HepG2 (cell line): ENCODE results near the gene ANKRD49. TPM values are rescaled to one million over a fixed set of nuclear protein-coding genes. Genes with fewer than 3 reads are reported as not detected.

Source experiments
- CBX1 ChIP-seq: IDR thresholded peaks from one replicate; pipeline ENCODE4 v1.6.1; 2016; ENCODE audit warnings: antibody characterized with exemption, low read depth
- EEA1 ChIP-seq: sonication (generic); formaldehyde crosslinking; IDR thresholded peaks from 2 replicates; pipeline ENCODE4 v1.5.1; 2020; ENCODE audit warnings: mild to moderate bottlenecking, missing genetic modification reagents, borderline replicate concordance
- ESRRA ChIP-seq: sonication (generic); formaldehyde crosslinking; IDR thresholded peaks from 2 replicates; pipeline ENCODE4 v1.5.1; 2020; ENCODE audit warnings: mild to moderate bottlenecking, low read depth, missing genetic modification reagents
- EZH2 ChIP-seq: conservative IDR thresholded peaks from 2 replicates; pipeline ENCODE4 v1.6.1; 2012; ENCODE audit warnings: mild to moderate bottlenecking, low read depth, low read length, moderate library complexity
- FOXA3 ChIP-seq: IDR thresholded peaks from 2 replicates; pipeline ENCODE4 v1.6.1; 2016; ENCODE audit warnings: missing genetic modification reagents, missing compliant biosample characterization
- FOXJ3 ChIP-seq: sonication (generic); formaldehyde crosslinking; IDR thresholded peaks from 2 replicates; pipeline ENCODE4 v1.4.0; 2020; ENCODE audit warnings: missing genetic modification reagents, mild to moderate bottlenecking, borderline replicate concordance
- HDAC2 ChIP-seq: sonication (generic); formaldehyde crosslinking; IDR thresholded peaks from 2 replicates; pipeline ENCODE4 v1.4.0; 2020; ENCODE audit warnings: missing genetic modification reagents
- HOXA5 ChIP-seq: sonication (generic); formaldehyde crosslinking; IDR thresholded peaks from 2 replicates; pipeline ENCODE4 v1.4.0; 2020; ENCODE audit warnings: missing genetic modification reagents
- RXRA ChIP-seq: sonication (generic); formaldehyde crosslinking; IDR thresholded peaks from 2 replicates; pipeline ENCODE4 v1.5.1; 2020; ENCODE audit warnings: missing genetic modification reagents
- ZC3H13 ChIP-seq: sonication (generic); formaldehyde crosslinking; IDR thresholded peaks from 2 replicates; pipeline ENCODE4 v1.8.1; 2023; ENCODE audit warnings: mild to moderate bottlenecking, missing genetic modification reagents, moderate library complexity
- ZFP1 ChIP-seq: IDR thresholded peaks from 2 replicates; pipeline ENCODE4 v1.6.1; 2016
- ZNF17 ChIP-seq: sonication (generic); formaldehyde crosslinking; IDR thresholded peaks from 2 replicates; pipeline ENCODE4 v1.5.0; 2020; ENCODE audit warnings: mild to moderate bottlenecking, missing genetic modification reagents
- ZNF431 ChIP-seq: sonication (generic); formaldehyde crosslinking; IDR thresholded peaks from 2 replicates; pipeline ENCODE4 v1.9.0; 2022; ENCODE audit warnings: missing genetic modification reagents, low read depth, mild to moderate bottlenecking, borderline replicate concordance
- ZNF468 ChIP-seq: sonication (generic); formaldehyde crosslinking; IDR thresholded peaks from 2 replicates; pipeline ENCODE4 v1.8.0; 2022; ENCODE audit warnings: mild to moderate bottlenecking, moderate library complexity, missing genetic modification reagents
- ZNF672 ChIP-seq: sonication (generic); formaldehyde crosslinking; IDR thresholded peaks from 2 replicates; pipeline ENCODE4 v1.8.1; 2022; ENCODE audit warnings: missing genetic modification reagents
- ZNF746 ChIP-seq: sonication (generic); formaldehyde crosslinking; IDR thresholded peaks from 2 replicates; pipeline ENCODE4 v1.8.0; 2022; ENCODE audit warnings: mild to moderate bottlenecking, missing genetic modification reagents
- polyA plus RNA-seq, 8 experiments: library from polyadenylated mRNA; depleted of rRNA in 3 of 8; stranded (reverse) in 7 of 8; unstranded in 1 of 8; fragments of >200 nt; fragmentation: Illumina TruSeq in 4 of 8; extraction: Trizol in 4 of 8; gene quantifications; 2 replicates each; pipeline versions ENCODE4 v1.2.1 to v1.2.3, GENCODE V29; 2011 to 2016; ENCODE audit warnings: low read depth in 4 of 8, missing spikeins in 1 of 8, mixed read lengths in 1 of 8; ENCODE audit not compliant: insufficient read depth in 1 of 8
- total RNA-seq, 5 experiments: library from RNA; depleted of rRNA; stranded (reverse); fragments of >200 nt; fragmentation: Illumina TruSeq; extraction: Trizol; gene quantifications; 2 replicates each; pipeline ENCODE4 v1.2.3, GENCODE V29; 2016; ENCODE audit warnings: low read depth in 1 of 5
- TF ChIP-seq, protein P1 (sequence below): sonication (generic); formaldehyde crosslinking; IDR thresholded peaks from 2 replicates; pipeline ENCODE4 v1.4.0; 2020; ENCODE audit warnings: missing genetic modification reagents, borderline replicate concordance
- TF ChIP-seq, protein P2 (sequence below): sonication (generic); formaldehyde crosslinking; IDR thresholded peaks from 2 replicates; pipeline ENCODE4 v1.4.0; 2020; ENCODE audit warnings: mild to moderate bottlenecking, missing genetic modification reagents
- TF ChIP-seq, protein P3 (sequence below): sonication (generic); formaldehyde crosslinking; IDR thresholded peaks from 2 replicates; pipeline ENCODE4 v1.5.0; 2020; ENCODE audit warnings: missing genetic modification reagents
- TF ChIP-seq, protein P4 (sequence below): sonication (generic); formaldehyde crosslinking; IDR thresholded peaks from 2 replicates; pipeline ENCODE4 v1.4.0; 2020; ENCODE audit warnings: missing genetic modification reagents, mild to moderate bottlenecking, borderline replicate concordance
- TF ChIP-seq, protein P5 (sequence below): IDR thresholded peaks from 2 replicates; pipeline ENCODE4 v1.6.1; 2016; ENCODE audit warnings: low read depth, borderline replicate concordance
- TF ChIP-seq, protein P6 (sequence below): sonication (generic); formaldehyde crosslinking; IDR thresholded peaks from 2 replicates; pipeline ENCODE4 v1.4.0; 2020; ENCODE audit warnings: missing genetic modification reagents, borderline replicate concordance

Gene ANKRD49
- total and polyA plus RNA-seq, 2 of the 13 experiments (the other 11 are each of a cell fraction or from before 2014, with no cell fraction given) = 14.2 to 14.3 TPM

DNA sequence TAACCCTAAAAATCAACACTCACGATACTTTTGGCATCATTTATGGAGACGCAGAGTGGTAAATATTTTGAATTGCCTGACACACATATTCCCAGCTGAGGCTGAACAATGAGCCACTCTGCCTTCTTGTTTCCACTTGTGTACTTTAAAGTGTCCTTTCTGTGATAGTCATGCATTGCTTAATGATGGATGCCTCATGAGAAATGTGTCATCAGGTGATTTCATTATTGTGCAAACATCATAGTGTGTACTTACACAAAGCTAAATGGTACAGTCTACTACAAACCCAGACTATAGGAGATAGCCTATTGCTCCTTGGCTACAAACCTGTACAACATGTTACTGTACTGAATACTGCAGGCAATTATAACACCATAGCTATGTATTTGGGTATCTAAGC is 44.3 kb upstream of the ANKRD49 start (continued):
- TF ChIP-seq HOXA5 (CRISPR knock-in tag) (no peak), EEA1 (CRISPR knock-in tag) (no peak), HDAC2 (no peak), FOXA3 (peak; percentile 55; the same call in 1 of the 2 replicates), ZNF17 (no peak), ZNF431 (no peak), ESRRA (CRISPR knock-in tag) (no peak), ZNF672 (CRISPR knock-in tag) (no peak), ZNF746 (no peak), EZH2 (no peak), ZFP1 (CRISPR knock-in tag) (no peak), ZNF468 (CRISPR knock-in tag) (no peak), RXRA (no peak), ZC3H13 (CRISPR knock-in tag) (no peak), FOXJ3 (CRISPR knock-in tag) (no peak), CBX1 (no peak)
- TF ChIP-seq, protein P1, sequence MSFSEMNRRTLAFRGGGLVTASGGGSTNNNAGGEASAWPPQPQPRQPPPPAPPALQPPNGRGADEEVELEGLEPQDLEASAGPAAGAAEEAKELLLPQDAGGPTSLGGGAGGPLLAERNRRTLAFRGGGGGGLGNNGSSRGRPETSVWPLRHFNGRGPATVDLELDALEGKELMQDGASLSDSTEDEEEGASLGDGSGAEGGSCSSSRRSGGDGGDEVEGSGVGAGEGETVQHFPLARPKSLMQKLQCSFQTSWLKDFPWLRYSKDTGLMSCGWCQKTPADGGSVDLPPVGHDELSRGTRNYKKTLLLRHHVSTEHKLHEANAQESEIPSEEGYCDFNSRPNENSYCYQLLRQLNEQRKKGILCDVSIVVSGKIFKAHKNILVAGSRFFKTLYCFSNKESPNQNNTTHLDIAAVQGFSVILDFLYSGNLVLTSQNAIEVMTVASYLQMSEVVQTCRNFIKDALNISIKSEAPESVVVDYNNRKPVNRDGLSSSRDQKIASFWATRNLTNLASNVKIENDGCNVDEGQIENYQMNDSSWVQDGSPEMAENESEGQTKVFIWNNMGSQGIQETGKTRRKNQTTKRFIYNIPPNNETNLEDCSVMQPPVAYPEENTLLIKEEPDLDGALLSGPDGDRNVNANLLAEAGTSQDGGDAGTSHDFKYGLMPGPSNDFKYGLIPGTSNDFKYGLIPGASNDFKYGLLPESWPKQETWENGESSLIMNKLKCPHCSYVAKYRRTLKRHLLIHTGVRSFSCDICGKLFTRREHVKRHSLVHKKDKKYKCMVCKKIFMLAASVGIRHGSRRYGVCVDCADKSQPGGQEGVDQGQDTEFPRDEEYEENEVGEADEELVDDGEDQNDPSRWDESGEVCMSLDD = no peak
- TF ChIP-seq, protein P2, sequence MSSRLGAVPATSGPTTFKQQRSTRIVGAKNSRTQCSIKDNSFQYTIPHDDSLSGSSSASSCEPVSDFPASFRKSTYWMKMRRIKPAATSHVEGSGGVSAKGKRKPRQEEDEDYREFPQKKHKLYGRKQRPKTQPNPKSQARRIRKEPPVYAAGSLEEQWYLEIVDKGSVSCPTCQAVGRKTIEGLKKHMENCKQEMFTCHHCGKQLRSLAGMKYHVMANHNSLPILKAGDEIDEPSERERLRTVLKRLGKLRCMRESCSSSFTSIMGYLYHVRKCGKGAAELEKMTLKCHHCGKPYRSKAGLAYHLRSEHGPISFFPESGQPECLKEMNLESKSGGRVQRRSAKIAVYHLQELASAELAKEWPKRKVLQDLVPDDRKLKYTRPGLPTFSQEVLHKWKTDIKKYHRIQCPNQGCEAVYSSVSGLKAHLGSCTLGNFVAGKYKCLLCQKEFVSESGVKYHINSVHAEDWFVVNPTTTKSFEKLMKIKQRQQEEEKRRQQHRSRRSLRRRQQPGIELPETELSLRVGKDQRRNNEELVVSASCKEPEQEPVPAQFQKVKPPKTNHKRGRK (CRISPR knock-in tag) = no peak
- TF ChIP-seq, protein P3, sequence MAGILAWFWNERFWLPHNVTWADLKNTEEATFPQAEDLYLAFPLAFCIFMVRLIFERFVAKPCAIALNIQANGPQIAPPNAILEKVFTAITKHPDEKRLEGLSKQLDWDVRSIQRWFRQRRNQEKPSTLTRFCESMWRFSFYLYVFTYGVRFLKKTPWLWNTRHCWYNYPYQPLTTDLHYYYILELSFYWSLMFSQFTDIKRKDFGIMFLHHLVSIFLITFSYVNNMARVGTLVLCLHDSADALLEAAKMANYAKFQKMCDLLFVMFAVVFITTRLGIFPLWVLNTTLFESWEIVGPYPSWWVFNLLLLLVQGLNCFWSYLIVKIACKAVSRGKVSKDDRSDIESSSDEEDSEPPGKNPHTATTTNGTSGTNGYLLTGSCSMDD (CRISPR knock-in tag) = no peak
- TF ChIP-seq, protein P4, sequence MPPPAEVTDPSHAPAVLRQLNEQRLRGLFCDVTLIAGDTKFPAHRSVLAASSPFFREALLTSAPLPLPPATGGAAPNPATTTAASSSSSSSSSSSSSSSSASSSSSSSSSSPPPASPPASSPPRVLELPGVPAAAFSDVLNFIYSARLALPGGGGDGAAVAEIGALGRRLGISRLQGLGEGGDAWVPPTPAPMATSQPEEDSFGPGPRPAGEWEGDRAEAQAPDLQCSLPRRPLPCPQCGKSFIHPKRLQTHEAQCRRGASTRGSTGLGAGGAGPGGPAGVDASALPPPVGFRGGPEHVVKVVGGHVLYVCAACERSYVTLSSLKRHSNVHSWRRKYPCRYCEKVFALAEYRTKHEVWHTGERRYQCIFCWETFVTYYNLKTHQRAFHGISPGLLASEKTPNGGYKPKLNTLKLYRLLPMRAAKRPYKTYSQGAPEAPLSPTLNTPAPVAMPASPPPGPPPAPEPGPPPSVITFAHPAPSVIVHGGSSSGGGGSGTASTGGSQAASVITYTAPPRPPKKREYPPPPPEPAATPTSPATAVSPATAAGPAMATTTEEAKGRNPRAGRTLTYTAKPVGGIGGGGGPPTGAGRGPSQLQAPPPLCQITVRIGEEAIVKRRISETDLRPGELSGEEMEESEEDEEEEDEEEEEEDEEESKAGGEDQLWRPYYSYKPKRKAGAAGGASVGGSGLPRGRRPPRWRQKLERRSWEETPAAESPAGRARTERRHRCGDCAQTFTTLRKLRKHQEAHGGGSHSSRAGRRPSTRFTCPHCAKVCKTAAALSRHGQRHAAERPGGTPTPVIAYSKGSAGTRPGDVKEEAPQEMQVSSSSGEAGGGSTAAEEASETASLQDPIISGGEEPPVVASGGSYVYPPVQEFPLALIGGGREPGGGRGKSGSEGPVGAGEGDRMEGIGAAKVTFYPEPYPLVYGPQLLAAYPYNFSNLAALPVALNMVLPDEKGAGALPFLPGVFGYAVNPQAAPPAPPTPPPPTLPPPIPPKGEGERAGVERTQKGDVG (CRISPR knock-in tag) = no peak
- TF ChIP-seq, protein P5, sequence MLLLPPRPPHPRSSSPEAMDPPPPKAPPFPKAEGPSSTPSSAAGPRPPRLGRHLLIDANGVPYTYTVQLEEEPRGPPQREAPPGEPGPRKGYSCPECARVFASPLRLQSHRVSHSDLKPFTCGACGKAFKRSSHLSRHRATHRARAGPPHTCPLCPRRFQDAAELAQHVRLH (CRISPR knock-in tag) = no peak
- TF ChIP-seq, protein P6, sequence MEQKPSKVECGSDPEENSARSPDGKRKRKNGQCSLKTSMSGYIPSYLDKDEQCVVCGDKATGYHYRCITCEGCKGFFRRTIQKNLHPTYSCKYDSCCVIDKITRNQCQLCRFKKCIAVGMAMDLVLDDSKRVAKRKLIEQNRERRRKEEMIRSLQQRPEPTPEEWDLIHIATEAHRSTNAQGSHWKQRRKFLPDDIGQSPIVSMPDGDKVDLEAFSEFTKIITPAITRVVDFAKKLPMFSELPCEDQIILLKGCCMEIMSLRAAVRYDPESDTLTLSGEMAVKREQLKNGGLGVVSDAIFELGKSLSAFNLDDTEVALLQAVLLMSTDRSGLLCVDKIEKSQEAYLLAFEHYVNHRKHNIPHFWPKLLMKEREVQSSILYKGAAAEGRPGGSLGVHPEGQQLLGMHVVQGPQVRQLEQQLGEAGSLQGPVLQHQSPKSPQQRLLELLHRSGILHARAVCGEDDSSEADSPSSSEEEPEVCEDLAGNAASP (CRISPR knock-in tag) = no peak
